GM10847 (cell line): Measurements from ENCODE around the gene PDLIM3.

Source experiments
- POLR2A ChIP-seq: IDR thresholded peaks from 2 replicates; pipeline ENCODE4 v1.6.1; 2011; ENCODE audit not compliant: insufficient read length; ENCODE audit errors: extremely low read depth

The PDLIM3 gene, protein sequence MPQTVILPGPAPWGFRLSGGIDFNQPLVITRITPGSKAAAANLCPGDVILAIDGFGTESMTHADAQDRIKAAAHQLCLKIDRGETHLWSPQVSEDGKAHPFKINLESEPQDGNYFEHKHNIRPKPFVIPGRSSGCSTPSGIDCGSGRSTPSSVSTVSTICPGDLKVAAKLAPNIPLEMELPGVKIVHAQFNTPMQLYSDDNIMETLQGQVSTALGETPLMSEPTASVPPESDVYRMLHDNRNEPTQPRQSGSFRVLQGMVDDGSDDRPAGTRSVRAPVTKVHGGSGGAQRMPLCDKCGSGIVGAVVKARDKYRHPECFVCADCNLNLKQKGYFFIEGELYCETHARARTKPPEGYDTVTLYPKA

GRCh38 chr4:185534866-185535611 is at the start of gene PDLIM3:
Gene PDLIM3, minus strand, starts transcription at chr4:185535507. Its CDS starts 73 bp downstream, at chr4:185535434.
- no peak for TF ChIP-seq POLR2A

DNA sequence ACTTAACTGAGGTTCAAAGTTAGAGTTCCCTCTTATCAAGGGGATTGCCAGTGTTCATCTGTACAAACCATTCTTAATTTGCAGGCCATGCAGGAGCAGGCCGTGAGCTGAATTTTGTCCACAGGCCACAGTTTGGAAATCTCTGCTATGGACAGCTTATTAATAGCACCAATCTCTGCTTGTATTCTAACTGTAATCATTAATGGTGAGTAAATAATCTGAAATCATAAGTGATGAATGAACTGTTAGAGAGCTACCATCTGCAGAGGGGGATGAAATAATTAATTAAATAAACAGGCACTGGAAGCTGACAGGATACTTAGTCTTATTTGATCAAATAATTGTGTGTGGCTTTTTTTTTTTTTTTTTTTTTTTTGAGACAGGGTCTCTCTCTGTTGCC is 48.5 kb upstream of the PDLIM3 start:
- TF ChIP-seq POLR2A = no peak

GRCh38 chr4:185582651-185583400 is 47.5 kb upstream of the PDLIM3 start:
- TF ChIP-seq POLR2A = no peak

DNA sequence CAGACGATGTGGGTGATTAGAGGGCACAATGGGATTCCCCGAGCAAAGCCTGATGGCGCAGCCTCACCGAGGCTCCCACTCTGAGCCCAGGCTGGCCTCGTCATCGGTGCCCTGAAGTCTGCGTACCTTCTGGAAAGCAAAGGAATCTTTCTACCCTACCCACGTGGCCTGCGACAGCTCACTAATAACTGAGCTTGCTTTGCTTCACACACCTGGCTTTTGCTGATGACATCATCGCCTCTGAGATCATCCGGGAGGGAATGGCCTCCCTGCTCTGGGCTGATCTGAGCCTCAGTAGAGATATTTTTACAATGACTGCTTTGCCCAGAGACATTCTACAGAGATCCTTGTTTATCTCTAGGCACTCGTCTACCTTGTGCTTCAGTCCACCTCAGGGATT is 45.4 kb upstream of the PDLIM3 start:
- no peak for TF ChIP-seq POLR2A

GRCh38 chr4:185578284-185578683 is 43.0 kb upstream of the PDLIM3 start:
- no peak for TF ChIP-seq POLR2A

DNA sequence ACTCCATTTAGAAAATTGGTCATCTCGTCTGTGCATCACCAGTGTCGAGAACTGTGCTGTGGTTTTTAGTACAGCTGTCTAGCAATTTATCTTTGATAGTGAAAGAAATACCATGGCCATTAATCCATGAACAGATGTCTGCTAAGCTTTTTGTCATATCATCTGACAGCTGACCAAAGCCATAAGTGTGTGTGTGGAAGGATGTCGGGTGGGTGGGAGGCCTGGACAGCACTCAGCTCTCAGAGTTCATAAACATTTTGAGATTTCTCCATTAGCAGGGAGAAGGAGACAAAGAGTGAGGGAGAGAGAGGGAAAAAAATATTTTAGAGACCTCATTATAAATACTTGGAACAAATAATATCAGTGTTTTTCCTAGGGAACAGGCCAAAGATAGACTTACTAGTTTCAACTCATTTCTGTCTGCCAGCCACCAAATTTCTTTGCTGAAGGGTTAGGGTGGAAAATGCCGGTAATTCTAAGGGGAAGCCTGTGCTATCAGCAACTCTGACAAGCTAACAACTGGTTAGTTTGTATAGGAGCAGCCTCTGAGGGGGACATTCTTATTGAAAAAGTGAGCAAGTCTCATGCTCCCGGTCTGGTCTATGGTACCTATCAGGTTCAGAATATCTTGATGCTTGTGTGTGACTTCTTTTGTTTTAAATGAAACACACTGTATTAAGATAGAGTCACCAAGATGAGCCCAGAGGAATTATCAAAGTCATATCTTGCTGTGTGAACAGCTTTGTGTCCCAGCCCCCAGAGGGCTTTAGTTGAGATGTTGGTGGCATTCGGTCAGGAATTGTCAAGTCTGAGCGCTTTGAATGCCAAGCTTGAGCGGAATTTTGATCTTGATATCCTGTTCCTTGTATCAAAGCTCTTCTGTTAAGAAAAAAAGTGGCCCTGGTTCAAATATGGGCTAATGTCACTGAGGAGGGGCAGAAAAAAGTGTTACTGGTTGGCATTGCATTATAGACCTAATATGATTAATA is 41.9 kb upstream of the PDLIM3 start:
- TF ChIP-seq POLR2A = no peak

DNA sequence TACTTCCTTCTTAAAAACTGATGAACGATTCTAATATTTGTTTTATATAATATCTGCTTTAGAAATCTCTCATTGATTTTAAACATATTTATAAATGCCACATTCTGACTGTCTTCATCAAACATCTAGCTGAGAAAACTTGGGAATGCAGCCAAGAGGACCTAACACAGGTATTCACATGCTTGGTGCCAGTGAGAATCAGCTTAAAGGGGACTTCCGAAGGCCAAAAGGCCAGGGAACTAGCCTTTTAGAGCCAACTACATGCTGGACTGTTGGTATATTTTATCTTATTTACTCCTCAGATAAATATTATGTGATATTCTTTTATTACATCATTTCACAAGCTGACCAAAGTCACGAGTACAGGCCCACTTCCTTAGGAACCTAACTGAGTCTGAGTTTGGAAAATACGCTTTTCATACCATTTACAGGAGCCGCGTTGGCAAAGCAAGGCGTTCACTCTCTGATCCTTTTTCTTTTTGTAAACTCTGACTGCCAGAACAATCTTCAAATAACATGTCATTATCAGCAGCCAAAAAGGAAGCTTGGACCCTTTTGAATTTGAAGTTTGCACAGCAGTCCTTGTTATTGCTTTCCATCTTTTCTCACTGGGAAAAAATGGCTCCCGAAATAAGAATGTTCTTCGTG is 41.1 kb upstream of the PDLIM3 start:
- no peak for TF ChIP-seq POLR2A

DNA sequence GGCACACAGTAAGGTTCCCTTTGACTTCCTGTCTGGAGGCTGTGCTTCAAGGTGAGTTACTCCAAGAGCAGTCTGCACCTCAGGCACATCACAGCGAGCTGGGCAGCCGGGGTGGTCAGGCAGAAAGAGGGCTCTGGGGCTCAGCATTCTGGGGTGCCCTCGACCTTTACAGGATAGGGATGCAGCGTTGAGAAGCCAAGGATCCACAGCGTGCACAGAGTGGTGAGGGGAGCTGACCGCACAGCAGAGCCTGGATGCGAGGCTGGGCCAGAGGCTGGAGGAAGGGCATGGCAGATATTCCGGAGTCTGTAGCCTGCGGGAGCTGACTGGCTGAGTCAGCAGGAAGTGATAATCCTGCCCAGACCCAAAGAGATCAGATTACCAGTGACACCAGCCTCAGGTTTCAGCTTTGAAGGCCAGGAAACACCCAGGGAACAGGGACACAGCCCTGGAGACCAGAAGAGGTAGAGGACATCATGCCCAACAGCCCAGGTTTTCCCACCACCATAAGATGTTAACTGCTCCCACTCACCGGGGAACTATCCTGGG is 38.4 kb upstream of the PDLIM3 start:
- no peak for TF ChIP-seq POLR2A

GRCh38 chr4:185570727-185571126 is 35.4 kb upstream of the PDLIM3 start:
- no peak for TF ChIP-seq POLR2A

GRCh38 chr4:185567381-185568376 is 32.4 kb upstream of the PDLIM3 start:
- TF ChIP-seq POLR2A = no peak

DNA sequence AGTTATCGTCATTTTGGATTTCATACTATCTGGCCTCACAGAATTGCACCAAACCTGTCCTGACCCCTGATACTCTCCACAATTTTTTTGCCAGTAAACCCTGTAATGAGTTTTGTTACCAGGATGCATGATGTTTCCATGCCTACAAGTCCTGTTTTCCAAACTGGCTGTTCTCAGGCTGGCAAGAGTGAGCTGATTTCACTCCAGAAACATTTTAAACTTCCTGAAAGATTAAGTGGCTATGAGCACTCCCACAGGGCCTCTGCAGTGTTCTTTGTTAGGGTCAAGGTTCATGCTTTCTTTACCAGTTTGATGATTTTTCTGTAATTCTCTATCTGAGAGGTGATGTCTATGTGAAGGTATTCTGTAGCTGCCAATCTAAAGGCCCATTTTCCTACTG is 31.7 kb upstream of the PDLIM3 start:
- TF ChIP-seq POLR2A = no peak

- TF ChIP-seq POLR2A = no peak
Observed at GRCh38 chr4:185566425-185566824, 31.1 kb upstream of the PDLIM3 start.

DNA sequence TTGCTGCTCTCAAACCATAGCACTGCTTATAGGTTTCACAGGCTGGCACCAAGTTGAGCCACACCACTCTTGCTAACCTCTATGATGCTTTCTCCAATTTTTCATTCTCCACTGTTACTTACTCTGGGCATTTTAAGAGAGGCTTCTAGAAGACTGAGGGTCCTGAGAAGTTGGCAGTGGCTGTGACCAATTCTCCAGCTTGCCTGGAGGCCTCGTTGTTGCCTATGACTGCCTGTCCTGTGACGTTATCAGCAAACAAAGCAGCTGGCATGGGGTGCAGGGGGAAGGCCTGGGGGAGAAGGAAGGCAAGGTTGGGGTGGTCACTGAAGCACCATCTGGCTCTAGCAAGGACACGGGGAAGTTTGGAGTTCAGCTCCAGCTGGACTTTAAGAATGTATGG is 30.4 kb upstream of the PDLIM3 start:
- TF ChIP-seq POLR2A = no peak
